GM12801 (cell line): ENCODE data around the gene SLC2A9.

Source experiments
- CTCF ChIP-seq: IDR thresholded peaks from one replicate; pipeline ENCODE4 v1.5.1; 2011; ENCODE audit warnings: control low read depth; ENCODE audit not compliant: insufficient read length; ENCODE audit errors: extremely low read depth

SLC2A9 gene

GRCh38 chr4:10058371-10058770 lies 37.1 kb upstream of the SLC2A9 start:
- TF ChIP-seq CTCF, result no peak

GRCh38 chr4:10057023-10057395 lies 35.7 kb upstream of the SLC2A9 start:
- no peak for TF ChIP-seq CTCF

- no peak for TF ChIP-seq CTCF
Measured at GRCh38 chr4:10056334-10057022, 35.2 kb upstream of the SLC2A9 start.

GRCh38 chr4:10055871-10056270 lies 34.6 kb upstream of the SLC2A9 start:
- TF ChIP-seq CTCF, result no peak

- TF ChIP-seq CTCF, result no peak
Measured at GRCh38 chr4:10054571-10055041, 33.3 kb upstream of the SLC2A9 start.

GRCh38 chr4:10053635-10054453 lies 32.5 kb upstream of the SLC2A9 start:
- TF ChIP-seq CTCF, result no peak

GRCh38 chr4:10051517-10052135 lies 30.3 kb upstream of the SLC2A9 start:
- no peak for TF ChIP-seq CTCF
